Activated gamma-delta T cell (primary cell): ENCODE results near the gene METTL24.
"Not testable (repeated sequence)": the region's sequence is repeated elsewhere in the genome, so short reads cannot be mapped to it uniquely, and the experiment has no call there.

Source experiments
- DNase-seq: peaks from one replicate; lab custom pipeline; 2025; lab: John Stamatoyannopoulos, UW

The METTL24 gene

DNA sequence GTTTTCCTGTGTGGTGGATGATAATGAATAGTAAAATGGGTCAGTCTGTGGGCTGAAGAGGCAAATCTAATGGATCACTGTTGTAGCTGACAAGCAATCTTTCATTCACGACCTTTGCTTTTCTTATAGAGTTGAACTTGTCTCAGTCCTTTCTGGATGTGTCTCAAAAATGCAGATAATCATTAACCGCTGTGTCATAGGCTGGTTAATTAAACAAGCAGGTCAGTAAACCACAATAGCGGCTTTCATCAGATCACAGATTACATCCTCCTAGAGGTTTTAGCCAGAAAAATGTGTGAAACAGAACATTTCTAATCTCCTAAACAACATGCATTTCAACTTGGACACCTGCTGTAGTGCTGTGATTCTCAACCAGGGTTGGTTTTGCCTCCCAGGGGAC is 2.5 kb upstream of the METTL24 start:
- no peak for DNase-seq

DNA sequence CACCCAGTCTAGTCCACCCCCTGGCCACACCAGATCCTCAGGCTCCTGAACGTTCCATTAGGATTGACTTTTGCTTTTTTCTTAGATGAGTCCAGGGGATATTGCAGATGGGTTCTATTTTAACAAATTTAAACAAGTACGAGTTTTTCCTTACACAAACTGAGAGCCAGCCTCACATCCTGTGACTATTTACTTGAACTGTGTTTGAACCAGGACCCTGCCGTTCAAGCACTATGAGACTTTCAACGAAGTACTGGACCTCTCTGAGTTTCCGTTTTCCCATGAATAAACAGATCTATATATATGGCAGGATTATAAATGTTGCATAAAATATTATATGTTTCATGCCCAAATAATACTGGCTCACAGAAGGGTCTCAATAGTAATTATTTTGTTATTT is 1.4 kb upstream of the METTL24 start:
- DNase-seq: no peak

DNA sequence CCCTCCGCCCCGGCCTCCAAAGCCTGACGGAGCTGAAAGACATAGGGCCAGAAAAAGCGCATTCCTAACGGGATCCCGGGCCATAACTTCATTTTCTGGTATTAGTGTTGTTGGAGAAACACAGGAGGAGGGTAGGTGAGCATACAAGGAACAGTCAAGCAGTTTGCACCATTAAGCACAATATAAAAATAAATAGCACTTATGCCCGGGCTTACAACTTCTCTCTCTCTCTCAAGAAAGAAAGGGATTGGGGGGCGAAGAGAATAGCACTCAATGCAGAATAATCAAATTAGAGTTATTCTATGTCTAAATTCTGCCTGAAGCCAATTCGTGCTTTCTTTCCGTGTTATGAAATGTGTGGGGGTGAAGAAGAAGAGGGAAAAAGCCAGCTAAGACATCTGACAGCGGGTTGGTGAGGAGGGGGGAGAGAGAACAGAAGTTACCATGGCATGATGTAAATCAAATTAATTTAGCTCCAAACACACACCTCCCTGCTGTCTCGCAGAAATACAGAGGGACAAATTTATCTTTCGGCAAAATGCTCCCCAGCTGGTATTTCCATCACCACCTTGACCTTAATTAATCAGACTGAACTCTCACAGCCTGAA is 508 bp upstream of the METTL24 start:
- DNase-seq: no peak

DNA sequence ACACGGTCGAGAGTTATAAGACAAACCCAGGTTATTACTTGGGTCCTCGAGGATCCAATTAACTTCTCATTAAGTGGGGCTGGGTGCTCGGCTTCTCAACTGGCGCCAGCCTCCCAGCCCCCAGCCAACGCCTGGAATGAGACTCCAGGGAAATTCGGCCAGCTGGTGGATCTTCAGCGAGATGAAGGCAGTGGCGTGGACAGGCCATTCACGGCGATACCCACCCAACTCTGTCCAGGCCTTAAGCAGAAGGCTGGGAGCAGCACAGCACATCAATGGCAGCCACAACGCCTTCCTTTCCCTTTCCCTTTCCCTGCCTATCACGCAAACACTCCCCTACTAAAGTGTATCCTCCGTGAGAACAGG is 868 bp downstream of the METTL24 start:
- DNase-seq: no peak

DNA sequence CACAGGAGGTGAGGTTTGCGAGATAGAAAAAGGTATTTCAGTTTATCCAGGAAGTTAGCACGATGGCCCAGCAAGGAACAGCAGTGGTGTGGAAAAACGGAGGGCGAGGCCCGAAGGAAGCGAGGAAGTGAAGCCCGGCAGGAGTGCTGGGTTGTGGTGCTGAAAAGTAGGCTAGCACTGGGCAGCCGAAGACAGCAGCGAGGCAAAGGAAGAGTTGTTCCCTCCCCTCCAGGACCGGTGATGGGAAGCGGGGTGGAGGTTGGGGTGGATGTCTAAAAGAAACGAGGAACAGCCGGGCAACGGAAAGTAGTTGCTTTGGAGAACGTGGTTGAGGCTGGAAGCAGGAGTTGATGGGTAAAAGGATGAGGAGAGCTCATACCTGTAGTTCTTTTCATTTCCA is 1.4 kb downstream of the METTL24 start:
- no peak for DNase-seq

DNA sequence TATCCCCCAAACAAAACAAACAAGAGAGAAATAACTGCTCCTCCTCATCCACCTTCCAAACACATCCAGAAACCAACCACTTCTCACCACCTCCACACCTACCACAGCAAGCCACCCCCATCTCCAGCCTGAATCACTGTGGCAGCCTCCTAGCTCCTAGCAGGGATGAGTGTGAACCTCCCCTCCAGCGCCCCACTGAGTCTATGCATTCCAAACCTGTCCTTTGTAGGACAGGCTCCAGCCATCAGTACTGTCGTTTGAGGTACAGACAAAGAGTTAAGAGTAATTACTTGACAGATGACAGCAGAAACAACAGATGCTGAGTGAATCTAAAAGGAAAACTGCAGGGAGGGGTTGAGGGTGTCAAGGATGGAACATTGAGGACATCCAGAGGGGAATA is 2.4 kb downstream of the METTL24 start:
- DNase-seq: no peak

DNA sequence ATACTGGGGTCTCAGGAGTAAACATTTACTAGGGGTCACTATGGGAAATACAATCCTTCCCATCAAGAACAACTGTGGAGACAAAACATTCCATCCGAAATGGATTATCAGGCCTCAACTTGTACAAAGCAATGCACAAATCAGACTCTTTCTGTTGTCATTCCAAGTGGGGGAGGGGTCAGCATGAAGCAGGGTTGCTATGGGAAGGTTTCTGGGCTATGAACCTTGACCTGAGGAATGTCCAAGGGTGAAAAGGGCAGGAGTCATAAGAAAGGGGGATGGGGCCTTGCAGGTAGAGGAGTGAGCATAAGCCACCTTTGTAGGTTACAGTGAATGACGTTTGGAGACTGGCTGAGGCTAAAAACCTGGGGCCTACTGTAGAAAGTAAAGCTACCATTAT is 3.1 kb downstream of the METTL24 start:
- DNase-seq: no peak

DNA sequence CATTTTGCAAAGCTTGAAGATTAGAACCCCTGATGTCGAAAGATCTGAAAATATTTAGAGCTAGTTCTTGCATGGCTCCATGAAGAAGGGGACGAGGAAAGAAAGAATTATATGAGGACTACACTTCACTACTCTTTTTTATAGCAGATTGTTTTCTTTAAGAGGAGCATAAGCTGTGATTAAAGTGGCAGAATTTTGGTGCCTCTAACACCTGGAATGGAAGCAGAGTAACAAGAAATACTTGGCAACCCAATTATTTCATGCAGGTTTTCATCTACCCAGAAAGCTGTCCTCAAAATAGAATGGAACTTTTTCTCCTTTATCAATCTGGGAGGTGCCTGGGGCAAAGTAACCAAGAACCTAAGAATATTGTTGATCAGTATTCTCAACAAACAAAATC is 4.0 kb downstream of the METTL24 start:
- no peak for DNase-seq

DNA sequence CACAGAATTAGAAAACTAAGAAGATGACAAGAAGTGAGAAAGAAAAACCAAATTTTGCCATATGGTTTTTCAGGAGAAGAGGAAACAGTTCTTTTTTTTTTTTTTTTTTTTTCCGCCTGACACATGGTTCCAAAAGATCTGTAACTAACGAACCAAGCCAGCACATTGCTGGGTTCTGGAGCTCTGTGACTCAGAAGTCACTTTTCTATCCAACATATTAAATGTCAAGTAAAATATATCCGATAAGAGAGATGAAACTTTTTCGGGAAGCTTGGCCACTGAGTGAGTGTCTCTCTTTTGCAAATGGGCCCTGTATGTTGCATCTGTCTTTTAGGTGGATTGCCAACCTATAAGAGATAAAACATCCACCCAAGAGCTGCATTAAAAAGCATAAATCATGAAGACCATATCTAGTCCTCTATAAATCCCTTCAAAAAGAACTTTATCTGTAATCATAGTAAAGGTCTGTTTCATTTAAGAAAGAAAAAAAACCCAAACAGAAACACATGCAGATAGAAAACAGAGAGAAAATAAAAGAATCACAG is 4.6 kb downstream of the METTL24 start:
- DNase-seq: no peak

DNA sequence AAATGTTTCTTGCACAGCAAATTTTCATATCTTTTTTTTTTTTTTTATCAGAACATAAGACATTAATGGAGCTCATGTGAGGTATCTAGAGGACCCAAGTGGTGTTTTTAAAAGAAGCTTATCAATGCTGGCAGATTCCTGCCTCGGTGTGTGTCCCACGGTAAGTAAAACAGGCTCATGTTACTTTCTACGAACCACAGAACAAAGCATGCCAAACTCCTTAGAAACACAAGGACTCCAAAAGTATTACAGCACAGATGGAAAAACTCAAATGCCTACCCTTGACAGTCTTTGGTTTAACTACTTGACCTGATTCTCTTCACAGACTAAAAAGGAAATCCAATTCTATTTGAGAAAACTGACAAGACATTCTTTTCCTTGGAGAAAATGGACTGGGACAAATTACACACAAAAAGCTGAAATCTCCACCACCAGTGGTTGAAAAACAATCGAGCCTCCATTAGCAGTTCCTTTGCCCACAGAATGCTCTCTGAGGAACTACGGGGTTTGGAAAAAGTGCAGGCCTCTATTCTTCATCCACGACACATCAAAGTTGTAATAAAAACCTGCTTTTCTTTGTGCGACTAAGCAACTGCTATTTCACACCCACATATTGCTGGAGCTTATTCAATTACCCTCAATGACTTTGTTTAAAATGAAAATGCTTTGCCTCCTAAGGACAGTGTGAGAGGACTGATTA is 5.4 kb downstream of the METTL24 start:
- no peak for DNase-seq

DNA sequence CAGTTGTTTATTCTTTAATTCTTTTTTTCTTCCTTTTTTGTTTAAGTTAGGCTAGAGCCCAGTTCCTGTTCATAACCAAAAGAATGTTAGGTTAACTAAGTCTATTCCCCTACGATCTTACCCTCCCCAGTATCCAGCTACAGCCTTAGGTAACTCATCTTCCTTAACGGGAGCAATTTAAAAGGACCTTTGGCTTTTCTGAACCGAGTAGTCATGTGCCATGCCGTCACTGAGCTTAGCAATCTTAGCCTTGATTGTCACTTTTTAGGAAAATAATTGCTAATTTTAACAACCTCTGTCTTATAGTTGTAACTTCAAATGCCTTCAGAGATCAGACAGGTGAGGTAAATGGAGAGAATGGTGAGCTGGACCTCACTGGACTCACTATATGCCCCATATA is 6.2 kb downstream of the METTL24 start:
- DNase-seq: no peak

DNA sequence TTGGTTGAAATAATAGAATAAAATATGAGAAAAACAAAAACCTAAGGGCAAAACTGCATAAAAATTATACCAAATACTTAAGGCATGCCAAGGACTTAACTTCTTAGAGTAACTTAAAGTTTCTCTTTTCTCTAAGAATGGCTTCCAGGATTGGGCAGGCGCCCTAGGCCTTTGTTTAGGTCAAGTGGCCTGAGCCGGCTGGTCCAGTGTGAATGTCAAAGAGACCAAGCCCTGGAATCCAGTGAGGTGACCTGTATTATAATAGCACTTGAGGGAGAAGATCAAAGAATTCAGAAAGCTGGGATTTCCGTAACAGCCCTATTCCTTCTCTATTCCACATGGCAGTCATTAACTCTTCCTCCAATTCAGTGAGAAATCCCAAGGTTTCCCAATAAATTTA is 6.6 kb downstream of the METTL24 start:
- no peak for DNase-seq

DNA sequence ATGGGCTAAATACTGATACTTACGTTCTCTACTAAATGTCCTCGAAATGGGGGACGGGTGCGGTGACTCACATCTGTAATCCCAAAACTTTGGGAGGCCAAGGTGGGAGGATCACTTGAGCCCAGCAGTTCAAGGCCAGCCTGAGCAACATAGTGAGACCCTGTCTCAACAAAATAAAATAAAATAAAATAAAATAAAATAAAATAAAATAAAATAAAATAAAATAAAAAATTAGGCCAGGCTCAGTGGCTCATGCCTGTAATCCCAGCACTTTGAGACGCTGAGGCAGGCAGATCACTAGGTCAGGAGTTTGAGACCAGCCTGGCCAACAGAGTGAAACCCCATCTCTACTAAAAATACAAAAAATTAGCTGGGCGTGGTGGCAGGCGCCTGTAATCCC is 7.6 kb downstream of the METTL24 start:
- not testable (repeated sequence) for DNase-seq

DNA sequence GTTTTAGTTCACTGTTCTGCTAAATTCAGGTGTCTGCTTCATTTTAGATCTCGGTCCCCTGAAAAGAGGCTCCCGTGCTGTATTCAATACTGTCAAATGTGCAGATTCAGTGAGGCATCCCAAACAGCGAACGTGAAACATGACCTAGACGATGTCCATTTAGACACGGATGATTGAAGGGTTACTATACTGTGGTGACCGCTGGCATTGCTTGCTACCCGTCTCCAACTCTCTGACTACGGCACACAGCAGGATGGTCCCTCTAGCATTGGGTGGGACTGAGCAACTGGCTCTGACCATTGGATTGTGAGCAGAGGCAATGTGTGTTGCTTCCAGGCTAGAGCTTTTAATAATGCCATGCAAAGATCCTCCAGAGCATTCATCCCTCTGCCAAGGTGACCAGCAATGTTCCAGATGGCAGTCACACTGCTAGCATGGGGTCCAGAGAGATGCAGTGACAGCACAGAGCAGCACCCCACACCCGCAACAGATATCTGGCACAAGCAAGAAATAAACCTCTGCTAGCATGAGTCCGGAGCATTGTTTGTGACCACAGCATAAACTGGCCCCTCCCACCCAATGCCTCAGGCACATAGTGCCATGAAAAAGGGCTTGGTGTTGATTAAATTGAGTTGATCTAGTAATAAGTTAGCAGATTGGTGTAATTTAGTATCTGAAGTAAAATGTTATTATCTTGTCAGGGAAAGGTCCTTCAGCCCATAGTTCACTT is 9.0 kb downstream of the METTL24 start:
- no peak for DNase-seq

DNA sequence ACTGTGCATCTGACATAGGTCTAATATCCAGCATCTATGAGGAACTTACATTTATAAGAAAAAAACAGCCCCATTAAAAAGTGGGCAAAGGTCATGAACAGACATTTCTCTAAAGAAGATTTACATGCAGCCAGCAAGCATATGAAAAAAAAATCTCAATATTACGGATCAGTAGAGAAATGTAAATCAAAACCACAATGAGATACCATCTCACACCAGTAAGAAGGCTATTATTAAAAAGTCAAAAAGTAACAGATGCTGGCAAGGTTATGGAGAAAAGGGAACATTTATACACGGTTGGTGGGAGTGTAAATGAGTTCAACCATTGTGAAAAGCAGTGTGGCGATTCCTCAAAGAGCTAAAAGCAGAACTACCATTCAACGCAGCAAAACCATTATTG is 13.1 kb downstream of the METTL24 start:
- DNase-seq: no peak

DNA sequence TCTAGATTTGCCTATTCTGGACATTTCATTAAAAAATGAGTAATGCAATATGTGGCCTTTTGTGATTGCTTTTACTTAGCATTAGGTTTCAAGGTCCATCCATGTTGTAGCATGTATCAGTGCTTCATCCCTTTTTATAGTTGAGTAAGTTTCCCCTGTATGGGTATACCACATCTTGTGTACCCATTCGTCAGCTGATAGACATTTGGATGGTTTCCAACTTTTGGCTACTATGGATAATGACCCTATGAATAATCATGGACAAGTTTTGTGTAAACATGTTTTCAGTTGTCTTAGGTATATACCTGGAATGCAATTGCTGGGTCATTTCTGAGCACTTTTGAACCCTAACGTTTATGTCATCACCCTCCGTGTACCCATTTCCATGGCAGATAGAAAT is 15.4 kb downstream of the METTL24 start:
- no peak for DNase-seq

DNA sequence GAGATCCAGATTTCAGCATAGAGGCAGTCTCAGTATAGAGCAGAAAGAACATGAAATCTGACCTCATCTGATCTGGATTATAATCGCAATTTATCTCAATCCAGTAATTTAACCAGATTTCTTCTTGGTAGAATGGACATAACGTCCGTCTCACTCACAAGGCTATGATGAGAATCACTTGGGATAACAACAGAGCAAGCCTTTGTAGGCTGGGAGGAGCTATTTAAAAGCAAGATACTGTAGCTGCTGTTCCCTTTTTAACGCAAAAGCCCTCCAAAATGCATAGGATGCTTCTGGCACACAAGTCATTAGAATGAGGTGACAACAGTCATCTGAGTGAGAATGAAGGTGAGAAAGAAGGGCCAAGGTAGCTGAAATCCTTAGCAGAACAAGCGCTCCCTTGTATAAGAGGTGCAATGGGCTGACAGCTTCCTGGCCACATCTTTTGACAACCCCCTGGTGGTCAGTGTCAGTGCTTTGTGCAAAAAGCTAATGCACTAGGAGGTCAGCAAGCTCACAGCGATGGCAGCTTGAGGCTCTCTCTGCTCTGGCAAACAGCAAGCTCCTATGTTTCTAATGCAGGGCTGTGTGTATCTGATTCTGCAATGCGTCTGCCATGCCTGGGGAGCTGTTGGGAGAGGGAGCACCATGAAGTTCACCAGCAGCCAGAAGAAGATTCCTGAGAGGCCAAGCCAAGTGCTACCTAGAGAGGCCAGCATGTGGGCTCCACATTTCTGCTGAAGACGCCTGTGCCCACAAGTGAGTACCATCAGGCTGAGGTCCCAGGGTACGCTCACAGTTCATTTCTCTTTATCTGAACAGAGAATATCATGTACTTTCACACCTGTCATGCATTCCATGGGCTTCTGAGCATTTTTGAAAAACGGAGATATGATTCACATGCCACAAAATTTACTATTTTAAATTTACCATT is 16.2 kb downstream of the METTL24 start:
- DNase-seq: no peak

DNA sequence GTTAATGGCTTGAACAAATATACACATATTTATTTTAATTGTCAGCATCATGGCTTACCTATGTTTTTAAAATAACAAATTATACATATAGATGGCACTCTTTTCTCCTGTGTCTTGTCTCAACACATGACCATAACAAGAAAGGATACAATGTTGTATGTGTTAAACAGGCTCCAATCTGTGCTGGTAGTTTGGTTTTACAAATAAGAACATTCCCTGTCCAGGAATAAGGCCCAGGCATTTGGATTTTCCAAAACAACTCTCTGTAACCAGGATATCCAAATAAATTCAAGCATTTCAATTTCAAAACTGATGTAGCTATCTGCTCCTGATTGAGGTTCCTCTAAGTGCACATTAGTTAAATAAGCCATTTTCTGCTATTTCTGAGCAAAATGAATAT is 17.1 kb downstream of the METTL24 start:
- DNase-seq: no peak

DNA sequence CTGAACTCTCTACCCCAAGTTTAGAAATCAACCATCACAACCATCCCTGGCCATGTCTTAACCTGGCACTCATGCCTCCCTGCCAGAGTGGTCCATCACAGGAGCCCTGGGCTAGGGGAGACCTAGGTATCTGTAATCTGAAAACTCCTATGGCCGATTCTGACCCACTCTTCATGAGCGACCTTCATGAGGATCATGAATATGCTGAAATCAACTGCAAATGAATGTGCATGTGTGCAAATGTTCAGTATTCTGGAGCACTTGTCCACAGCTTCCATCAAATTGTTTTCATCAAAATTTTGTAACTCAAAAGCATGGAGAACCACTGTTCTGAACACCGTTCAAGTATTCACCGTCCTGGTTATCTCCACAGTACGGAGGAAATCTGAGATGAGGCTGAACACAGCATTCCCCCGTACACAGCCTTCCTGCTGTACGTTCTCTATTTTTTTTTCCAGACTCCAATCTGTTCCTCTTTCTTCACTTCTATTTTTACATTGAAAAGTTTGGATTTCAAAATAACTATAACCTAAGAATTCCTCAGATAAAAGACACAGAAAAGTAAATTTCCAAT is 17.7 kb downstream of the METTL24 start:
- no peak for DNase-seq

DNA sequence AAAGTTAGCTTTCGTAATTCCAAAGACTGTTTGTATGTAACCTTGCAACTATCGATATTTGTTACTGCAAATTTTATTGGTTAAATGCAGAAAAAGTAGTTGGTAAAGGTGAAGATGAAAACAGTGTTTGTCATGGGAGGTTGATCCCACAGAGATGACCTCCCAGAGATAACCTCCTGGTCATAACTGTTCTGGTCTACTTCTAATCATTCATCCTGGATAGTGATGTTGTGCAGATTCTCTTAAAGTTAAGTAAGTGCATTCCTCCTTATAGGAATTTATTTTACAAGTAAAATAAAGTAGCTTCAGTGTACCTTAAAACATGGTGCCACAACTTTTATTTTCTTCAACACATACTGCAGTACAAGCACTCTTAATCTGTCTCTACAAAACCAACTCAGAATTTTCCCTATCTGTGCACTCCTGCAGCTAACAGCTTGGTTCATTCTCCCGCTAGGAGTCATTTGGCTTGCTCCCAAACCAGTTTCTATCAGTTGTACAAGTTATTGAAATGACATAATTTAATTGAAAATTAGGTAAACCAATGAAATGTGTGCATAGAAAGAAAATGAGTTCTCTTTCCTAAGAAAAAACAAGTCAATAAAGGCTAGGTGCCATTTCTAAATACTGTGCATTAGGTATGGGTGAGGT is 19.2 kb downstream of the METTL24 start:
- no peak for DNase-seq

DNA sequence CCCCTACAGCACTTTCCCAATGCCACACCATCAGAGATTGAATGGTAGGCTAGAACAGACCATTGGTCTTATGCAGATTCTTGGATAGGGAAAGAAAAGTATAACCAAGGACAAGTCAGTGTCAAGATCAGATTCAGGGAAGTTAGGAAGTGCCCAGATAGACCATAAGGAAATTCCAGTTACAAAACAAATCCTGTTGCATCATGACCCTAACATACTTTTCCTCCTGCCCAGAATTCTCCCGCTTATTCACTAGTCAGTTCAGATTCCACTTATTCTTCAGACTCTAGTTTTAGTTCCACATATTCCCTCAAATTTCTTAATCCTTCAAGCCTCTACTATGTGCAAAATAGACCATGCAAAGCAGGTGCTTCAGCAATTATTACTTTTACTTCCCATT is 20.7 kb downstream of the METTL24 start:
- no peak for DNase-seq
